IPS-15b (cell line): Measurements from ENCODE around the gene FAM120A.

ENCODE experiments used
- H3K27me3 ChIP-seq: one replicate; pipeline ENCODE4 v1.6.1; 2013; ENCODE audit warnings: low read length; ENCODE audit not compliant: control insufficient read depth, insufficient read depth
- H3K36me3 ChIP-seq: one replicate; pipeline ENCODE4 v1.6.1; 2013; ENCODE audit warnings: low read length; ENCODE audit not compliant: control insufficient read depth, insufficient read depth
- H3K4me1 ChIP-seq: one replicate; pipeline ENCODE4 v1.6.1; 2013; ENCODE audit warnings: mild to moderate bottlenecking, low read length; ENCODE audit not compliant: control insufficient read depth, insufficient read depth
- H3K4me3 ChIP-seq: one replicate; pipeline ENCODE4 v1.5.1; 2013; ENCODE audit warnings: low read depth, low read length
- H3K9ac ChIP-seq: one replicate; pipeline ENCODE4 v1.6.1; 2013; ENCODE audit warnings: low read depth, mild to moderate bottlenecking, low read length
- H3K9me3 ChIP-seq: one replicate; pipeline ENCODE4 v1.6.1; 2013; ENCODE audit warnings: mild to moderate bottlenecking, low read length; ENCODE audit not compliant: control insufficient read depth, insufficient read depth

The FAM120A gene

DNA sequence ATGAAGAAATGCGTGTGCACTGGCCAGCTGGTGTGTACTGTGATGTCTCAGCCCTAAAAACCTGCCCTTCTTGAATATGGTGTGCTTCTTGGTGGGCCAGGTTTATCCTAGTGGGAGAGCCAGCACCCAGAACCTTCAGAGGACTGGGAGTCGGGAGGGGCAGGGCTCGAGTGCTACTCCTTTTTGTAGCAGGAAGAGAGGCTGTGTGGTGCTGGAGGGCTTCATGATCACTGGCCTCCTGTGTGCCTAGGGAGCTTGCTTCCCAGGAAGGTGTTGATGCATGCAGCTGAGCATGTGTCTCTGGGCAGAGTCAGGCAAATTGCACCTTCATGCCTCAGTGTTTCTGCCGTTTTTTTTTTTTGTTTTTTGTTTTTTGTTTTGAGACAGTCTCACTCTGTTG is 144.9 kb downstream of the FAM120A start:
- Histone ChIP-seq H3K9ac (no peak overlapping the region), H3K27me3 (no peaks in the 10 kb centered on the region), H3K36me3 (no peaks in the 10 kb centered on the region), H3K9me3 (no peaks in the 10 kb centered on the region), H3K4me3 (no peak overlapping the region), H3K4me1 (peaks cover 24% of the 10 kb centered on the region)

- H3K4me1 ChIP-seq: peaks cover 24% of the 10 kb centered on the region
- H3K4me3 ChIP-seq: no peak overlapping the region
- H3K9me3 ChIP-seq: no peaks in the 10 kb centered on the region
- no peak overlapping the region for H3K9ac ChIP-seq
- no peaks in the 10 kb centered on the region for H3K36me3 ChIP-seq
- H3K27me3 ChIP-seq: no peaks in the 10 kb centered on the region
Observed at GRCh38 chr9:93597142-93597706, 145.7 kb downstream of the FAM120A start.

- H3K4me3 ChIP-seq: no peak overlapping the region
- no peaks in the 10 kb centered on the region for H3K36me3 ChIP-seq
- H3K27me3 ChIP-seq: no peaks in the 10 kb centered on the region
- H3K4me1 ChIP-seq: peaks cover 24% of the 10 kb centered on the region
- no peak overlapping the region for H3K9ac ChIP-seq
- H3K9me3 ChIP-seq: no peaks in the 10 kb centered on the region
Observed at GRCh38 chr9:93597871-93598646, 146.6 kb downstream of the FAM120A start.

DNA sequence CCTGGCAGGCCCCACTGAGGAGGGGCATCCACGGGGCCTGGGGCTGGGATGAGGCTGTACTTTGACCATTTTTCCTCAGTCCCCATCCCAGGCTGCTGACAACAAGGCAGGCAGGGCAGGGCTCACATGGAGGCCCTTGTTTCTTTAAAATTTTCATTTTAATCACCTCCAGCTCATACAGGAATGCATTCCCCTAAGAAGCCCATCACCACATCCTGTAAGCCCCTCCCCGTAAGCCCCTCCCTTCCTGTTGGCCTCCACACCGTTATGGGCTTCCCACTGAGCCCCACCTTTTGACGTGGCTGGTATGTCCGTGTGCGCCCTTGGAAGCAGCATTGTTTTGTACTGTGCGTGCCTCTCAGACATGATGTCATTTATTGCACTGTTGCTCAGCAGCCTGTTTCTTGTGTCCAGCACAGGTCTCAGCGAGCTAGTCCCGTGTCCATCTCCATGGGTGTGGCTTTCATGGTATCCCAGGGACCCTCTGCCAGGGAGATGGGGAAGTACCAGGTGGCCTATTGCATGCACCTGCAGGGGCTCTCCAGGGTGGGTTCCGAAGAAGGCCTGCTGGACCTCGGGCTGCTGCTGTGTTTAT is 147.3 kb downstream of the FAM120A start:
- Histone ChIP-seq H3K9ac (no peak overlapping the region), H3K27me3 (no peaks in the 10 kb centered on the region), H3K4me1 (peaks cover 20% of the 10 kb centered on the region), H3K36me3 (no peaks in the 10 kb centered on the region), H3K9me3 (no peaks in the 10 kb centered on the region), H3K4me3 (no peak overlapping the region)

DNA sequence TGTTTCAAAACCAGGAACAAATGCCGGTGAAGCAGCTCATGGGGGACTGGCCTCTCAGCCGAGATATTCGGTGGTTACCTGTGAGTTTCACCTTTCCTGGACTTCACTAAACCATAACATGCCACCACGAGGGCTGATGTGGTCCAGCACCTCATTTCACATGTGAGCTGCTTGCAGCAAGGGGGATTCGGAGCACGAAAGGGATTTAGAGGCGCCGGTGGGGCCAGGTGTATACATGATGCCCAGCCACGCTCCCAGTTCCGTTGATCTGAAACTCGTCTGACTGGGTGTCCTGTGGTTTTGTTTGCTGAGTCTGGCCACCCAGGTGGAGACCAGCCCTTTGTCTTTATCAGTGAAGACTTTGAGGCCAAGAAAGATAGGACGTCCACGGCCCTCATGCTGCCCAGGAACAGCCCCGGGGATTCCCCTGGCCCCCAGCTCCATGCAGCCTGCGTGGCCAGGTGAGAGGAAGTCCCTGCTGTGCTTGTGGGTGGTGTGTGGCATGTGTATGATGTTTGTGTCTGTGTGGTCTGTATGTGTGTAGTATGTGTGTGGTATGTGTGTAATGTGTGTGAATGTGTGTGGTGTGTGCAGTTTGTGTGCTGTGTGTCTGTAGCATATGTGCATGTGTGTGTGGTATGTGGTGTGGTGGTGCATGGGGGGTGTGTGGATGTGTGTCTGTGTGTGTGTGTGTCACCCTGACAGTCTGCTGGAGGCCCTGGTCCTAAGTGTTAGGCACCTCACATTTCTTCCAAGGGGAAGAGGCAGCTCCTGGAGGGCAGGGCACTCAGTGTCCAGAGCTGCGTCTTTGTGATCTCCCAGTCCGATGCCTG is 148.3 kb downstream of the FAM120A start:
- H3K4me1 ChIP-seq: peaks cover 19% of the 10 kb centered on the region
- no peak overlapping the region for H3K4me3 ChIP-seq
- no peaks in the 10 kb centered on the region for H3K27me3 ChIP-seq
- H3K9ac ChIP-seq: no peak overlapping the region
- no peaks in the 10 kb centered on the region for H3K9me3 ChIP-seq
- no peaks in the 10 kb centered on the region for H3K36me3 ChIP-seq

DNA sequence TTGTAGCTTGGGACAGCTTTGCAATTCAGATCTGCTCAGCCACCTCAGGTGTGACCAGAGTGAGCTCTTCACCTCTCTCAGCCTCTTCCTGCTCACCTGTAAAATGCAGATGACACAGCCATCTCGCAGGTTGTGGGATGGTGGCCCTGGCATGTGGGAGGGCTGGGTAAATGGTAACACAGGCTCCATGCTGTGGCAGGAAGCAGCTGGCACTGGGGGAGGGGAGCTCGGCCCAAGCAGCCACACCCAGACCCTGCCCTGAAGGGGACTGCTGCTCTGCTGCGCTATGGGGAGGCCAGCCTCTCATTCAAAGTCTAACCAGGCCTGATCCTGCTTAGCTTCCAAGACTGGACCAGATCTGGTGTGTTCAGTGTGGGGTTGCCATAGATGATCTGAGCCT is 149.0 kb downstream of the FAM120A start:
- H3K4me1 ChIP-seq: peaks cover 19% of the 10 kb centered on the region
- no peak overlapping the region for H3K9ac ChIP-seq

DNA sequence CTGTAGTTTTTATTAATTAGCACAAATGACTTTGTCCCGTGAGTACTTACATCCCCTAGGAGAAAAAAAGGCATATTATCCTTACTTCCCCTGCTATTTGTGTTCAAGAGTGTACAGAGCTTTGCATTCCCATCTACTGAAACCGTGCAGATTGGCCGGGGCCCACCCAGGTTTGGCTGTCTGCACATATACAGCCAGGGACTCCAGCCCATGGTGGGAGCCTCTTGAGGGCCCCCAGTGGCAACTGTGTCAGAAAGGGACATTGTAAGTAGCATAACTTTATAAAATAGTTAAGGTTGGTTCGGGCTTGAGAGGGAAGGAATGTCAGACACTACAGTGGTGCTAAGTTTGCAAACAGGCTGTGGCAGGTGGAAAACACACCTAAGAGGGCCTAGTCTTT is 149.6 kb downstream of the FAM120A start:
- Histone ChIP-seq H3K36me3 (no peaks in the 10 kb centered on the region), H3K27me3 (no peaks in the 10 kb centered on the region), H3K4me1 (peaks cover 19% of the 10 kb centered on the region), H3K4me3 (no peak overlapping the region), H3K9me3 (no peaks in the 10 kb centered on the region), H3K9ac (no peak overlapping the region)

More for the DNA sequence above, 149.0 kb downstream of the FAM120A start:
- no peaks in the 10 kb centered on the region for H3K9me3 ChIP-seq
- H3K36me3 ChIP-seq: no peaks in the 10 kb centered on the region
- H3K27me3 ChIP-seq: no peaks in the 10 kb centered on the region
- no peak overlapping the region for H3K4me3 ChIP-seq

DNA sequence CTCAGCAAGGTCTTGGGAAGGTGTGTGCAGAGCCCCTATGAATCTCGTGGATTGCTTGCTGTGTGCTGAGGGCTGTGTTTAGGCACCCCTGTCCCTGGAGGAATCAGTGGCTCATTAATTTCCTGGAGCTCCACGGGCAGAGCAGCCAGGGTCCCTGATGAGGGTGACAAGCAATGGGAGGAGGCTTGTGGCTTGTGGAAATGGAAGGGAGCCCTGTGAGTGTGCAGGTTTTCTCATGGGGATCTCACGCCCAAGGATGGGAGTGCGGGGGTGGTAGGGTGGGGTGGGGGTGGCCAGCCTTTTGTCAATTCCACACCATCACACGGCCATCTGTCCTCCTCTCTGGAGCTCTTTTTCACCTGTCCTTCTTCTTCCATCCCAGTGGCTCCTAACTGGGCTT is 150.2 kb downstream of the FAM120A start:
- no peaks in the 10 kb centered on the region for H3K36me3 ChIP-seq
- no peak overlapping the region for H3K4me3 ChIP-seq
- H3K4me1 ChIP-seq: peaks cover 19% of the 10 kb centered on the region
- H3K9ac ChIP-seq: no peak overlapping the region
- no peaks in the 10 kb centered on the region for H3K9me3 ChIP-seq
- H3K27me3 ChIP-seq: no peaks in the 10 kb centered on the region

DNA sequence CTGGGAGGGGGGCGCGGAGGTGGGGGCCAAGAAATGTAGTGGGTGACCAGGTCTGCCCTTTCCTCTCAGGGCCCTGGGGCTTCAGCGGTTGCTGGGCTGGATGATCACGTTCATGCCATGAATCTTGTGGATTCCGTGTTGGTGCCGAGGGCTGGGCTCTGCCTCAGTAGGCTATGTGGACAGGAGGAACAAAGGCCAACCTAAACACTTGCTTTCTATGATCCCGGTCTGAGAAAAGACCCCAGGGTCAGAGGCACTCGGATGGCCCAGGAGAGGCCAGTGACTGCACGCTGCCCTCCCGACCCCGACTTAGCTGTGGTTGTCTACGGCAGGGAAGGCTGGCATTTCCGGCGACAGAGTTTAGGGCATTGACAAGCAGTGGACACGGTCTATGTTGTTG is 151.5 kb downstream of the FAM120A start:
- H3K4me1 ChIP-seq: peaks cover 19% of the 10 kb centered on the region
- no peaks in the 10 kb centered on the region for H3K27me3 ChIP-seq
- no peak overlapping the region for H3K4me3 ChIP-seq
- H3K9ac ChIP-seq: no peak overlapping the region
- no peaks in the 10 kb centered on the region for H3K36me3 ChIP-seq
- no peaks in the 10 kb centered on the region for H3K9me3 ChIP-seq

DNA sequence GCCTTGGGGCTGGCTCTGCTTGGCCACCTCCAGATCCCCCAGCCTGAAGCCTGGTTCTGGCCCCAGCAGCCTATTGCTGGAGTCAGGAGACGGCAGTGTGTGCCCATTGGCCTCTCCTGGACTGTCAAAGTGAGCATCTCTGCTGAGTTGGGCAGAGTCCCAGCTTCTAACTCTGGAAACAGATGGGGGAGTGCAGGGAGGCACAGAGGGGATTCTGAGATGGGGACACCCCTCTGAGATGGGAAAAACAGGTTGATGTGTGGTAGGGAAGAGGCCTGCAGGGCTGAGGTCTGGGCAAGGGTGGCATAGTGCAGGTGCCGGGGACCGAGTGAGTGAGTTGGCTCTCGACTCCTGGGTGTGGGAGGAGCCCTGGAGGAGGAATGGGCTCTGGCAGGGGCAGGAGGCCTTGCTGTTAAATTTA is 152.4 kb downstream of the FAM120A start:
- Histone ChIP-seq H3K36me3 (no peaks in the 10 kb centered on the region), H3K9ac (no peak overlapping the region), H3K4me1 (peaks cover 19% of the 10 kb centered on the region), H3K9me3 (no peaks in the 10 kb centered on the region), H3K4me3 (no peak overlapping the region), H3K27me3 (no peaks in the 10 kb centered on the region)

DNA sequence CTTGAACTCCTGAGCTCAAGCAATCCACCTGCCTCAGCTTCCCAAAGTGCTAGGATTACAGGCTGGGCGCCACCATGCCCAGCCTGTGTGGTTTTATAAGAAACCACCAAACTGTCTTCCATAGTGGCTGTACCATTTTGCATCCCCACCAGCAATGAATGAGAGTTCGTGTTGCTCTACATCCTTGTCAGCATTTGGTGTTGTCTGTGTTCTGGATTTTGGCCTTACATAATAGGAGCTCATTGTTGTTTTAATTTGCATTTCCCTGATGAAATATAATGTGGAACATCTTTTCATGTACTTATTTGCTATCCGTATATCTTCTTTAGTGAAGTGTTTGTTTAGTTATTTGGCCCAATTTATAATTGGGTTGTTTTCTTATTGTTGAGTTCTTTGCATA is 154.7 kb downstream of the FAM120A start:
- no peak overlapping the region for H3K4me3 ChIP-seq
- H3K27me3 ChIP-seq: no peaks in the 10 kb centered on the region
- no peaks in the 10 kb centered on the region for H3K9me3 ChIP-seq
- H3K9ac ChIP-seq: no peak overlapping the region
- H3K4me1 ChIP-seq: peaks cover under 1% of the 10 kb centered on the region
- H3K36me3 ChIP-seq: no peaks in the 10 kb centered on the region
